Measurements from ENCODE around the gene ABCB6. TPM values are rescaled to one million over a fixed set of nuclear protein-coding genes. Genes with fewer than 3 reads are reported as not detected.

The ABCB6 gene
- polyA plus RNA-seq, 1 donor (not counting 4 experiments of a cell fraction or from before 2014, with no cell fraction given): 10.5 TPM

DNA sequence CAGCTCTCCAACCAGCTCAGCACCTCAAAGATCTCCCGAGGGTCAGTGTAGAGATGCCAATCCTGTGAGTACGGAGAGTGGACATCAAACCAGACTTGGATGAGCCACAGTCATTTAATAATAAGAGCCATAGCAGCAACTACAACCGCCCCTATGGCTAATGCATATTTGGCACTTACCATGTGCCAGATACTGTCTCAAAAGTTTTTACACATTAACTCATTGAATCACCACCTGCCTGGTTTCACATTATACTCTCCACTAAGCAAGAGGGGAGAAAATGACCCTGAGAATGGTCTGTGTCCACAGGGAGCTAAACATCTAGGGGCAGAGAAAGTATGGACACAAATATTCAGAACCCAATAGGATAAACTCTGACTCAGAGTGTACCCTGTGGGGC is 44.6 kb downstream of the ABCB6 start:
- H3K27me3 ChIP-seq (ENCODE audit: control insufficient read depth, extremely low read depth, insufficient read depth, low read length): no peaks in the 10 kb centered on the region
- H3K4me1 ChIP-seq (ENCODE audit: control insufficient read depth, extremely low read depth, insufficient read depth, low read length): peaks cover 17% of the 10 kb centered on the region
- H3K27ac ChIP-seq (ENCODE audit: control insufficient read depth, insufficient read depth, low read length): no peak overlapping the region
- H3K9ac ChIP-seq (ENCODE audit: control insufficient read depth, extremely low read depth, insufficient read depth, low read length): no peak overlapping the region
- H4K20me1 ChIP-seq (ENCODE audit: control insufficient read depth, extremely low read depth, insufficient read depth, low read length): no peaks in the 10 kb centered on the region
- H2AFZ ChIP-seq (ENCODE audit: control insufficient read depth, low read length): no peak overlapping the region
- dilution Hi-C loops (cut with MboI; ENCODE audit: extremely low pct_ligation_motif_present, low sequenced_read_pairs): no loop called here
- H3K9me1 ChIP-seq (ENCODE audit: control insufficient read depth, extremely low read depth, insufficient read depth, low read length): no peaks in the 10 kb centered on the region
- FAIRE-seq: no peak
- no peaks in the 10 kb centered on the region for H3K9me3 ChIP-seq (ENCODE audit: control insufficient read depth, low read depth, low read length)
- peaks cover 15 to 18% of the 10 kb centered on the region in 2 experiments for H3K36me3 ChIP-seq (ENCODE audit: control insufficient read depth in 2 of 2, extremely low read depth in 1 of 2, insufficient read depth in 2 of 2, low read length in 2 of 2)
- TF ChIP-seq EZH2 (IDR thresholded peaks at IDR 0.05; ENCODE audit: low read length) (no peak), CTCF (optimal IDR thresholded peaks at IDR 0.05 in 1 of 3, IDR thresholded peaks at IDR 0.05 in 1 of 3, conservative IDR thresholded peaks at IDR 0.05 in 1 of 3; ENCODE audit: extremely low read depth in 1 of 3, insufficient read depth in 2 of 3, low read length in 3 of 3) (no peak)
- no peak for DNase-seq (ENCODE audit: low read depth, low spot score)
- H3K4me3 ChIP-seq (ENCODE audit: control insufficient read depth in 2 of 3, extremely low read depth in 1 of 3, insufficient read depth in 2 of 3, low read depth in 1 of 3, low read length in 3 of 3): no peak overlapping the region
- H3K79me2 ChIP-seq (ENCODE audit: control insufficient read depth, insufficient read depth, low read length): peaks cover 16% of the 10 kb centered on the region
- H3K4me2 ChIP-seq (ENCODE audit: control insufficient read depth, extremely low read depth, insufficient read depth, low read depth, low read length): no peak overlapping the region

GRCh38 chr2:219173176-219173575 is 45.6 kb downstream of the ABCB6 start:
- FAIRE-seq: no peak
- H3K4me2 ChIP-seq (ENCODE audit: control insufficient read depth, extremely low read depth, insufficient read depth, low read depth, low read length): no peak overlapping the region
- H3K9me3 ChIP-seq (ENCODE audit: control insufficient read depth, low read depth, low read length): no peaks in the 10 kb centered on the region
- H3K4me1 ChIP-seq (ENCODE audit: control insufficient read depth, extremely low read depth, insufficient read depth, low read length): peaks cover 12% of the 10 kb centered on the region
- DNase-seq (ENCODE audit: low read depth, low spot score): no peak
- H3K79me2 ChIP-seq (ENCODE audit: control insufficient read depth, insufficient read depth, low read length): peaks cover 10% of the 10 kb centered on the region
- H4K20me1 ChIP-seq (ENCODE audit: control insufficient read depth, extremely low read depth, insufficient read depth, low read length): no peaks in the 10 kb centered on the region
- dilution Hi-C loops (cut with MboI; ENCODE audit: extremely low pct_ligation_motif_present, low sequenced_read_pairs): no loop called here
- H3K9me1 ChIP-seq (ENCODE audit: control insufficient read depth, extremely low read depth, insufficient read depth, low read length): no peaks in the 10 kb centered on the region
- H3K9ac ChIP-seq (ENCODE audit: control insufficient read depth, extremely low read depth, insufficient read depth, low read length): no peak overlapping the region
- TF ChIP-seq CTCF (optimal IDR thresholded peaks at IDR 0.05 in 1 of 3, IDR thresholded peaks at IDR 0.05 in 1 of 3, conservative IDR thresholded peaks at IDR 0.05 in 1 of 3; ENCODE audit: extremely low read depth in 1 of 3, insufficient read depth in 2 of 3, low read length in 3 of 3) (no peak), EZH2 (IDR thresholded peaks at IDR 0.05; ENCODE audit: low read length) (no peak)
- no peaks in the 10 kb centered on the region for H3K27me3 ChIP-seq (ENCODE audit: control insufficient read depth, extremely low read depth, insufficient read depth, low read length)
- peaks cover 15 to 18% of the 10 kb centered on the region in 2 experiments for H3K36me3 ChIP-seq (ENCODE audit: control insufficient read depth in 2 of 2, extremely low read depth in 1 of 2, insufficient read depth in 2 of 2, low read length in 2 of 2)
- H3K27ac ChIP-seq (ENCODE audit: control insufficient read depth, insufficient read depth, low read length): no peak overlapping the region
- H2AFZ ChIP-seq (ENCODE audit: control insufficient read depth, low read length): no peak overlapping the region
- no peak overlapping the region for H3K4me3 ChIP-seq (ENCODE audit: control insufficient read depth in 2 of 3, extremely low read depth in 1 of 3, insufficient read depth in 2 of 3, low read depth in 1 of 3, low read length in 3 of 3)
